HG03442 (cell line): Measurements from ENCODE around the gene PRR7.
"Not testable (repeated sequence)": the region's sequence is repeated elsewhere in the genome, so short reads cannot be mapped to it uniquely, and the experiment has no call there.

Experiments
- ATAC-seq: cut with Tn5 transposase; IDR thresholded peaks from one replicate; pipeline ENCODE4 v1.9.1; 2021; ENCODE audit warnings: mild to moderate bottlenecking, moderate library complexity; ENCODE audit not compliant: unreplicated experiment

PRR7 gene, protein sequence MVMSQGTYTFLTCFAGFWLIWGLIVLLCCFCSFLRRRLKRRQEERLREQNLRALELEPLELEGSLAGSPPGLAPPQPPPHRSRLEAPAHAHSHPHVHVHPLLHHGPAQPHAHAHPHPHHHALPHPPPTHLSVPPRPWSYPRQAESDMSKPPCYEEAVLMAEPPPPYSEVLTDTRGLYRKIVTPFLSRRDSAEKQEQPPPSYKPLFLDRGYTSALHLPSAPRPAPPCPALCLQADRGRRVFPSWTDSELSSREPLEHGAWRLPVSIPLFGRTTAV

DNA sequence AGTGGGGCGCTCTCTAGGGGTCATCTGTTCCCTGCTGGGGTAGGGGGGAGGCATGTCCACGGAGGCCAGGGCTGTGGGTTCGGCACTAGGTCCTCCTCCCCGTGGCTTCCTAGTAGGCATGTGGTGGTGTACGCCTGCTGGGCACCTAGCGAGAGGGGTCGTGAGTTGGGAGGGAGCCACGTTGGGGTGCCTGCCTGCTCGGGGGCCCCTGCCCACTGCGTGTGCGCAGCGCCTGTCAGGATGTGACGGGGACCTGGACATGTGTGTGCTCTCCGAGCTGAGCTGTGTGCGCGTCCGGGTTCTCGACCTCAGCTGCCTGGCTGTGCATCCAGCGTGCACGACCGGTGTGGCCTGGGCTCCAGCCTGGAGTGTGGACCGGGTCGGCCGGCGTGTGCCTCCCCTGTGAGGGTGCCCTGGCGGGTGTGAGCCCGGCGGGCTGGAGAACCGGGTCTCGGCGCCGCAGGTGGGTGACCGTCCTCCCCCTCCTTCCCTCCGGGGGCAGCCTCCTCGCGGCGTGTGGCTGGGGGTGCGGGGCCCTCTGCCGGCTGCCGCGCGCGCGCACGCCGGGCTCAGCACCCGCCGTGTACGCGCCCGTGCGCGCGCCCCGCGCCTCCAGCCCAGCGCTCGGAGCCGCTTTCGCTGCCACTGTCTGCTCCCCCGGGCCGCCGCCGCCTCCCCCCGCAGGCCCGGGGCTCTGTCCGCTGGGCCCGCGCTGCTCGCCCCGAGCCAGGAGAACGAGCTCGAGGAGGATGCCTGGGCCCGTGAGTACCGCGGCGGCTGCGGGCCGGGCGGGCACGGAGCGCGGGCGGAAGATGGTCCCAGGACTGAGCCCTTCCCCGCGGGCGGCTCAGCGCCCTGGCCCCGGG, at the start of gene PRR7:
Gene PRR7, plus strand, starts transcription at position 615 of the 866 bp plus-strand sequence. CDS start 8,254 bp downstream, outside the sequence.
- ATAC-seq, result peak; percentile 54

DNA sequence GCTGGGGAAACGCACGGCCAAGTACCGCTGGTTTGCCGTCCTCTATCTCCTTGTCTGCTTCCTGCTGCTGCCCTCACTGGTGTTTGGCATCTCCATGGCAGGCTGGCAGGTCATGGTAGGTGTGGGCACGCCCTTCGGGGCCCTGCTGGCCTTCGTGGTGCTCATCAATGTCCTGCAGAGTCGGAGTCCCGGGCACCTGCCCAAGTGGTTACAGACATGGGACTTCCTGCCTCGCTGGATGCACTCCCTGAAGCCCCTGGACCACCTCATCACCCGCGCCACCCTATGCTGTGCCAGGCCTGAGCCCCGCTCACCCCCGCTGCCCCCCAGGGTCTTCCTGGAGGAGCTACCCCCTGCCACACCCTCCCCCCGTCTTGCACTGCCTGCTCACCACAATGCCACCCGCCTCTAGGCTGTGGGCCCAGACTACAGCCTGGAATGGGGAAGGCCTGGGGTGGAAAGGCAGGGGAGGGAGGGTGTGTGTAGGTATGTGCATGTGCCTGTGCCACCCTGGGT, 48.7 kb upstream of the PRR7 start:
- no peak for ATAC-seq

DNA sequence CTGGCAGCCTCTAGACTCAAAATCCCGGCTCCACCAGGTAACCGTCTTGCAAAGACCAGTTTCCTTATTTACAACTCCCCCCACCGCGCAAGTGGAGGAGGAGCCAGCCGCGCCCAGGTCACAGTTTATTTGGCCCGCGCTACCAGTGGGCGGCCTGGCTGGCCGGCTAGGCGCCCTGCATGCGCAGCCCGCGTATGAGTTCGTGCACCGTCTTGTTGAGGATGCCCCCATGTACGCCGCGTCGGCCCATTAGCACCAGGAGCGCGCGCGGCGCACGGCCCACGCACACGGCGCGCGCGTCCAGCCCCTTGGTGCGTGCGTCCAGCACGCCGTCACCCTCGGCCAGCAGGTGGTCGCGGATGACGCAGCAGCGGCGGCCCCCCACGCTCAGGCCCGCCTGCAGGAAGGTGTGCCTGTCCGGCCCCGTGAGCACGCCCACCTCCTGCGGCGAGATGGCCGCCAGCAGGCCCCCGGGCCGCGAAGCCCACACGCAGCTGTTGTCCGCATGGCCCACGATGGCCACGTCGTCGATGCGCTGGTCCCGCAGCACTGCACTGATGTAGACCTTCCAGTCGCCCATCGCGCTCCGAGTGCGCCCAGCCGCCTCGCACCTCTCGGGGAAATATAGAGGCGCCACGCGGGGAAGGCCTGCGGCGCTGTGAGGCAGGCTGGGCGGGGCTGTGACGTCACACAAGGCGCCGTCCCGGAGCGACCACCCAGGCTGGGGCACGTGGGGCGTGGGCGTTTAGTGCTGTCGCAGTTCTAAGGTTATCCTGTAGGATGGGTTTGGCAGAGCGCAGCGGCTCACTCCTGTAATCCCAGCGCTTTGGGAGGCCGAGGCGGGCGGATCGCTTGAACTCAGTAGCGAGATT, 46.4 kb upstream of the PRR7 start, which contains the start of gene PFN3:
Gene PFN3, minus strand, starts transcription at position 665 of the 872 bp plus-strand sequence. Its CDS starts 85 bp downstream, at position 580.
- ATAC-seq, result no peak

DNA sequence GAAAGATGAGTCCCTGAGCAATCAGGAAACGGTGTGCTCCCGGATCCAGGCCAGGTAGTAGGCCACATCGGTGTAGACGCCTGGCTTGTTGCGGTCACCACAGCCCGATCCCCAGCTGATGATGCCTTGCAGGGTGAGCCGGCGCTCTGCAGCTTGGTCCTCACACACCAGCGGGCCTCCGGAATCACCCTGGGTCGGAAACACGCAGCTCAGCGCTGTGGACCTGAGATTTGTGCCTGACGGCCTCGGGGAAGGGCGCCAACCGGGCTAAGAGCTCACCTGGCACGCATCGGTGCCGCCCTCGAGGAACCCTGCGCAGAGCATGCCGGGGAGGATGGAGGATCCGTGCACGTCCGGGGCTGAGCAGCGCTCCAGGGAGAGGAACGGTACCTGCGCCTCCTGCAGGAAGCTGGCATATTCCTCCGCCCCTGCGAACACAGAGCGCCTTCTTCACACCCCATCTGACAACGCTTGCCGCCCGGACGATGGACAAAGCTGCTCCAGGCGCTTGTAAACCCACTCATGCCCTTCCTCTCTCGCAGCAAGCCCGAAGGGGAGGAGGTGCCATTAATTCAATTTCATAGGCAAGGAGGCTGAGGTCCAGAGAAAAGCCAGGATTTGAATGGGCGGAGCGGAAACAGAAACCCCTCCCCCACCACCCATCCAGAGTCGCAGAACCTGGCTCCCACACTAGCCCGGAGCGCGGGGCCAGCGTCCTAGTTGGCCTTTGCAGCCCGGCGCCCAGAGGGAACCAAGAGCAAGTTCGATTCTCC, 44.2 kb upstream of the PRR7 start:
- no peak for ATAC-seq

DNA sequence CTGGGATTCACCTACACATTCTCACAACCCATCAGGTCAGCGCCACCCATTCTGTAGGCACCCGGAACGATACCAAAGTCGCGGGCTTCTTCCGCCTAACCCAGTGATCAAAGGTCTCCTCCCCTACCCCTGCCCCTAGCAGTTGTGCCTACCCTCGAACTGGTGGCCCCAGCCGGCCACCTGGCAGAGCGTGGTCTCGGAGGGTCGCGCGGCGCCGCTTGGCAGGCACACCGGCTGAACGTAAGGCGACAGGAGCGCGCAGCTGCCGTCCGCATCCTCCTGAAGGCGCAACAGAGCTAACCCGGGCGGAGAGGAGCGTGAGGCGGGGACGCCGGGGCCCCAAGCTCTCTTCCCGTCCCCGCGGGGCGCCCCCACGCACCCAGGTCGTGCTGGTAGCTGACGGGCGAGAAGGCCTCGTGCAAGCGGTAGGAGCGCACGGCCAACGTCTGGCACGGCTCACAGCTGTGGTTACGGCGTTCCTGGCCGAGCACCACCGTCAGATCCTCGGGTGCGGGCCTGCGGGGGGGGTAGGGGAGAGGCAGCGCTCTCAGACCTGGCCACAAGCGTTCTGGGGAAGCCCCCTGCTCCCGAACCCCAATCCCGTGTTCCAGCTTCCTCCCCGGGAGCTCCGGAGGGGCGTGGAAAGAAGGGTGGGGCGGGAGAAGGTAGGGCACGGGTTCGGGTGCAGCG, 43.4 kb upstream of the PRR7 start:
- peak; percentile 13 for ATAC-seq

DNA sequence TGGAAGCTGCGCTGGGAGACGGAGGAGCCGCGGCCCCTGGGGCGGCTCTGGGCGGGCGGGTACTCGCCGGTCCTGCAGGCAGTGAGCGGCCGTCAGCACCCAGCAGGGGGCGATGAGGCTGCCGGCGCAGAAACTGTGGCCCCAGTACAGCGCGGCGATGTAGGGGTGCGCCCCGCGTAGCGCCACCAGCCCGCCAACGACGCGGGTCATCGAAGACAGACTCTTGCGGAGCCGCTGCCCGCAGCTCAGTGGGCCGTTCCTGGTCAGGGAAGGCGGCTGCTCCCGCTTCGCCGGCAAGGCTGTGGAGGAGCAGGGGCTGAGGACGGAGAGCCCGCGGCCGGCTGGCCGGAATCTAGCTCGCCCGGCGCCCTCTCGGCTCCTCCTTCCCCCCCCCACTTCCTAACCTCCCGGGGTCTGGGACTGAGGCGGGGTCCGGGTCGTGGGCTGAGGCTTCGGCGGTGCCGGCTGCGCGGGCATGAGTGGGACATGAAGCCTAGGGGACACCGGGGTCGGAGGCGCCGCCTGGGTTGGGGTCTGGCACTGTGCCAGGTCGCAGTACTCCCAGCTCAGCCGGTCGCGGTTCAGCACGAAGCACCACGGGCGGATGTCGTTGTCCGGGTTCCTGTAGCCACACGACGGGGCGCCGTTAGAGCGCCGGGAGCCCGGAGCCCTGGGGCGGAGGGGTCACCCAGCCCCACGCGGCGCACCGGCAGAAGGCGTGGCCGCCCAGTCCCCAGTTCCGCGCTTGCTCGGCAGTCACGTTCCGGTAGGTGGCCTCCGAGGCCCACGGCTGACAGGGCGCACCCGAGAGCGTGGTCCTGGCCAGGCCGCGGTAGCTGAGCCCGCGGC, 42.6 kb upstream of the PRR7 start:
- ATAC-seq, result peak; percentile 64

DNA sequence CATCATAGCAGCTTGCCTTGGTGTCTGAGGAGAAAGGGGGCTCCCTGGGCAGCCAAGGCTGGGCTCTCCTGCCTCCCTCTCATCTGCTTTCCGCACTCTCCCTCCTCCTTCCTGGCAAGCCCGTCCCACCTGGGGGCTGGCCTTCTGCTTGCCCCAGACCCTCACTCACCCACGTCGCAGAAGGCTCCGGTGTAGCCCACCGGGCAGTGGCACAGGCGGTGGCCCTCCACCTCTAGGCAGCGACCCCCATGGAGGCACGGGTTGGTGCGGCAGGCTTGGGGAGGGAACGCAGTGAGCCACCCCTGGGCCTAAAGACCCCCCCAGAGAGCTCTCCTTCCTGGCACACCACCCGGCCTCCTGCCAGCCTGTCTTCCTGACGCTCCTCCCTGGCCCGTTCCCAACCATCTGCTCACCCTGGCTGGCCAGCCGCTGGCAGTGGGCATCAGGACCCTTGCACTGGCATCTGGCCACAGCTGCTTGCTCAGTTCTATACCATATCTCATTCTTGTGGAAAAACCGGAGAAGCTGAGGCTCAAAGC, 41.9 kb upstream of the PRR7 start:
- ATAC-seq, result no peak

DNA sequence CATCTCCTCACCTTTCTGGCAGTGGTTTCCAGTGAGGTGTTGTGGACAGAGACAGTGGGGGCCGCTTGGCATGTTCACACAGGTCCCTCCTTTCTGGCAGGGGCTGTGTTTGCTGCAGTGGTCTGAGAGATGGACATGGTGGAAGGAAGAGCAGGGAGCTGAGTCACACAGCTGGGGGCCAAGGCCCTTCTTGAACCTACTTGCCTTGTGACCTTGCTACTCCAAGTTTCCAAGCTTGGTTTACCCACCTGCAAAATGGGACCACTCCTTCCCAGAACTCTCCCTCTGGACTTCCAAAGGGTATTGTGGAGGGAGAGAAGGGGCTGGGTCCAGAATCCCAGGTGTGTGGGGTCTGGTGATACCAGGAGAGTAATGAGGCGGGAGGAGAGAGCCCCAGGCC, 41.3 kb upstream of the PRR7 start:
- ATAC-seq, result no peak

DNA sequence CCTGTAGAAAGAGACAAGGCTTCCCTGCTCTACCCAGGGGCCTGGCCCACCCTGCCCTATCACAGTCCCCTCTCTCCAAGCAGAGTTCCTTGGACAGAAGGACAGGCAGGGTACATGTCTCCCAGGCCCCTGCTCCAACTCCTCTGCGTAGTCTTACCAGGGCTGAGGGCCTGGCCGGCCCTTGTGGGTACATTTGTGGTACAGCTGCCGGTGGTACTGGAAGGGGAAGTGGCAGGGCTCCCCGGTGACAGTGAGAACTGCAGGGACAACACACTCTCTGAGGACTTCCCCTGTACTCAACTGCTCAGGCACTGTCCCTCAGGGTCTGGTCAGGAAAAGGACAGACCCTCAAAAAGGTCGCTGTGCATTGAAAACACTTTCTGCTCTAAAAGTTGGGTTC, 40.8 kb upstream of the PRR7 start:
- ATAC-seq, result no peak

DNA sequence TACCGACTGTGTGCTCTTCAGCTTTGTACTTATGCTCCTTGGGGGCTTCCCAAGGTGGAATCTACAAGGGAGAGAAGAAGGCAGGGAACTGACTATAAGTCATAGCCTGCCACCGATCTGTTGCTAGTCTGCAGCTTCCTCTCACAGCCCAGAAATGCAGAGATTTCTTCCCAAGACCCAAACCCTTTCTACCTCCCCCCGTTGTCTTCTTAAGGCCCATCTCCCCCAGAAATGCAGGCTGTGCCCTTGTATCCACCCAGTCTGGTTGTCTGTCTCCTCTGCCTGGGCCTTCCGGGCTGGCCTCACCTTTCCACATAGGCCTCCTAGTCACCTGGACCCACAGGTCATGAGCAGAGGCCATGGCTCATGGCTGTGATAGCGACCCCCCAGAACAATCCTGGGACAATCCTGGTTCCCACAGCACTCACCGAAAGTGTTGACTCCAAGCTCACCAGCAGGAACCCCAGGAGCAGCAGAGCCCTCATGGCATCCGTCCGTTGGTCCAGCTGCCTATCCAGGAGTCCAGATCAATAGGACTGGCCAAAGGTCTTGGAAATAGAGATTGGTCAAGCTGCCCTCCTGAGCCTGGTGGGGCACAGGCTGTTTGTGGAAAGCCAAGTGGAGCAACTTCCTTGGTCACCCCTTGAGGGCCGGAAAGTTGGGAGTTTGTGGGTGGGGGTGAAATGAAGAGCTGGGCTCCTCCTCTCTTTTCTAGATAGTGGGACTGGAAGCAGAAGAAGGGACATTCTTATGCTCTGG, 37.4 kb upstream of the PRR7 start, which contains the start of gene F12:
Gene F12, minus strand, starts transcription at position 522 of the 759 bp plus-strand sequence. Its CDS starts 37 bp downstream, at position 485.
- ATAC-seq, result no peak

DNA sequence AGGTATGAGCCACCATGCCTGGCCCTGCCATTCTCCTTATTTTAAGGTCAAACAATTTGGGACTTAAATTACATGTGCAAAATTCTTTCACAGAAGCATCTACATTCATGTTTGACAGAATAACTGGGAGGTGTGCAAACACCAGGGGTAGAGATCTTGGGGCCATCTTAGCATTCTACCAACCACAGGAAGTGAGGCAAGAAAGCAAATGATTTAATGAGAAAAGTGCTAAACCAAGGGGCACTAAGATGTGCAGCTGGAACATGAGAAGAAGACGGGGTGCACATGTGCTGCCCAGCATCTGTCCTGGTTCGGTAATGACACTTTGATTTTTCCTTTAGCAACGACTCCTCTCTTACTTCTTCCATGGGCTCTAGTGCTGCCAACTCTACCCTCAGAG, 36.0 kb upstream of the PRR7 start:
- no peak for ATAC-seq

DNA sequence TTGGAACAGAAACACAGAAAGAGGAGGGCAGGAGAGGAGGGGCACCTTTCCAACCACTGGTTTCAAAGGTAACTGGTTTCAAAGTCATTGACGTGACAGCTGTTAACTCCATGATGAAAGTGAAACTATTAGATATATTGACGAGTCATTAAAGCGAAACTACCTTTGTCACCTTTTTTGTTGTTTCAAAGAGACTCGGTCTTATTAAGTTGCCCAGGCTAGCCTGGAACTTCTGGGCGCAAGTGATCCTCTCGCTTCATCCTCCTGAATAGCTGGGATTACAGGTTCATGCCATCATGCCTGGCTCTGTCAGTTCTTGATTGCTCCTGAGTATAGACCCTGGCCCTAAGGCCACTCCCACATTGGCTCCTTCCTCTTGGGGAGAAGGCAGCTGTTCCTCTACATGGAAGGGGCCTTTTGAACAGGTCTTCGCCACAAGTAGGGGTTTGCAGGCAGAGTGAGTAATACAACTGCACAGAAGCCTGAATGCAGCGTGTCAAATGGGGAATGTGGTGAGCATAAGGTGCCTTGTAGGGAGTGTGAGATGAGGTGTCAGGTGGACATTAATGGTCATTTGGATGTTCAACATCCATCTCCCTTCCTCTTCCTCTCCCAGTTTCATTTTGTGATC, 33.9 kb upstream of the PRR7 start:
- peak; percentile 63 for ATAC-seq

DNA sequence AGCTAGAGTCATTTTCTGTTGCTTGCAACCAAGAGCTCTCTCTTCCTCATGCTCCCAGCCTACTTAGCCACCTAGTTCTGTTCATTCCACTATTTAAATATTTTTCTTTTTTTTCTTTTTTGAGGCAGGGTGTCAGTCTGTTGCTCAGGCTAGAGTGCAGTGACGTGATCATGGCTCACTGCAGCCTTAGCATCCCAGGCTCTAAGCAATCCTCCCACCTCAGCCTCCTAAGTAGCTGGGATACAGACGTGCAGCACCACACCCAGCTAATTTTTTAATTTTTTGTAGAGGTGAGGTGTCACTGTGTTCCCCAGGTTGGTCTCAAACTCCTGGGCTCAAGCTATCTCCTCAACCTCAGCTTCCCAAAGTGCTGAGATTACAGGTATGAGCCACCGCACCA, 32.1 kb upstream of the PRR7 start:
- no peak for ATAC-seq

DNA sequence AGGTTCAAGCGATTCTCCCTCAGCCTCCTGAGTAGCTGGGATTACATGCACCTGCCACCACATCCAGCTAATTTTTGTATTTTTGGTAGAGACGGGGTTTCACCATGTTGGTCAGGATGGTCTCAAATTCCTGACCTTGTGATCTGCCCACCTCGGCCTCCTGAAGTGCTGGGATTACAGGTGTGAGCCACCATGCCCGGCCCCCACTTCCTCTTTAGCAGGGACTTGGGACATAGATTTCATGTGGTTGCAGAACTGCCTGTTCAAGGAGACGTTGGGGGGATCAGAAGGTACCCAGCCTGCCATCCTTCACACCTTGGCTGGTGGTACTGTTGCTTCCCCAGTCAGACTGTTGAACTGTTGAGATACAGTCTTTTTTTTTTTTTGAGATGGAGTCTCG, 29.5 kb upstream of the PRR7 start:
- ATAC-seq, result not testable (repeated sequence)

DNA sequence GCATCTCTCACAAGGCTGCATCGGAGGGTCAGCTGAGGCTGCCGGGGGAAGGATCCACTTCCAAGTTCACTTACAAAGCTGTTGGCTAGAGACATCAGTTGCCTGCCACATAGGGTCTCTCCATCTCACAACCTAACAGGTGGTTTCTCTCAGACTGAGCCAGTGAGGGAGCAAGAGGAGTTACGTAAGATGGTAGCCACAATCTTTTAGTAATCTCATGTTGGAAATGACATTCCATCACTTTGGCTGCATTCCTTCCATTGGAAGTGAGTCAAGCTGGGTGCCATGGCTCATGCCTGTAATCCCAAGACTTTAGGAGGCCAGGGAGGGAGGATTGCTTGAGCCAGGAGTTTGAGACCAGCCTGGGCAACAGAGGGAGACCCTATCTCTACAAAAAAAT, 27.6 kb upstream of the PRR7 start:
- no peak for ATAC-seq

DNA sequence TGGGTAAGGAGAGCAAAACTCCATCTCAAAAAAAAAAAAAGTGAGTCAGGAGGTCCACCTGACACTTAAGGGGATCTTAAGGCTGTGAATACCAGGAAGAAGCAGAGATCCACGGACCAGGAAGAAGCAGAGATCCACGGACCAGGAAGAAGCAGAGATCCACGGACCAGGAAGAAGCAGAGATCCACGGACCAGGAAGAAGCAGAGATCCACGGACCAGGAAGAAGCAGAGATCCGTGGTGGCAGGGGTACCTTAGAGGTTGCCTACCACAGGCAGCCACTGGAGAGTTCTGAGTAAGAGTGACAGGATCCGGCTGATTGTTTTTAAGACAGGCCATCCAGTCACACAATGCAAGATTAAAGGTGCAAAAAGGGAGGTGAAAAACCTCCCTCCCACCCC, 26.1 kb upstream of the PRR7 start:
- not testable (repeated sequence) for ATAC-seq
